K562 (cell line): ENCODE data around the gene PTGES3. TPM values are rescaled to one million over a fixed set of nuclear protein-coding genes. Genes with fewer than 3 reads are reported as not detected.

Experiments
- BCLAF1 ChIP-seq, 2 experiments: fragments of 450-650 bp in 1 of 2; IDR thresholded peaks; 2 replicates each; pipeline ENCODE4 v1.6.1; 2011 to 2017; ENCODE audit warnings: low read depth in 2 of 2, antibody characterized with exemption in 1 of 2, borderline replicate concordance in 1 of 2, low read length in 1 of 2, mild to moderate bottlenecking in 1 of 2, mixed read lengths in 1 of 2; ENCODE audit not compliant: control insufficient read depth in 1 of 2
- CCAR2 ChIP-seq: fragments of 200-400 bp; formaldehyde crosslinking; IDR thresholded peaks from 2 replicates; pipeline ENCODE4 v1.6.1; 2017; ENCODE audit warnings: mild to moderate bottlenecking, low read depth, low read length
- CCNT2 ChIP-seq: IDR thresholded peaks from 2 replicates; pipeline ENCODE4 v1.6.1; 2011; ENCODE audit warnings: borderline replicate concordance, low read depth, mild to moderate bottlenecking, moderate library complexity, mixed read lengths, low read length; ENCODE audit not compliant: insufficient read length; ENCODE audit errors: extremely low read depth
- CREB3L1 ChIP-seq: fragments of 450-650 bp; IDR thresholded peaks from 2 replicates; pipeline ENCODE4 v1.6.1; 2014; ENCODE audit warnings: low read depth, mild to moderate bottlenecking, moderate library complexity, borderline replicate concordance
- DDX20 ChIP-seq: fragments of 450-650 bp; IDR thresholded peaks from 2 replicates; pipeline ENCODE4 v1.6.1; 2016; ENCODE audit warnings: missing genetic modification characterization, low read depth, mild to moderate bottlenecking, missing compliant biosample characterization, moderate library complexity
- DMBX1 ChIP-seq: fragments of 250-450 bp; sonication (Bioruptor Pico); IDR thresholded peaks from 2 replicates; pipeline ENCODE4 v1.8.0; 2022; ENCODE audit warnings: inconsistent platforms, mild to moderate bottlenecking, moderate library complexity, borderline replicate concordance
- E2F8 ChIP-seq: fragments of 450-650 bp; IDR thresholded peaks from 2 replicates; pipeline ENCODE4 v1.7.1; 2018; ENCODE audit warnings: mild to moderate bottlenecking, low read depth; ENCODE audit not compliant: partially characterized antibody
- ETS2 ChIP-seq: IDR thresholded peaks from 2 replicates; pipeline ENCODE4 v1.6.1; 2016; ENCODE audit warnings: borderline replicate concordance, missing genetic modification characterization, mild to moderate bottlenecking, moderate library complexity, missing compliant biosample characterization; ENCODE audit not compliant: poor library complexity, severe bottlenecking
- EWSR1 ChIP-seq: fragments of 450-650 bp; IDR thresholded peaks from 2 replicates; pipeline ENCODE4 v1.6.1; 2018; ENCODE audit warnings: borderline replicate concordance, mild to moderate bottlenecking, low read depth, moderate library complexity; ENCODE audit not compliant: partially characterized antibody
- EZH2 ChIP-seq: IDR thresholded peaks from 2 replicates; pipeline ENCODE4 v1.6.1; 2012; ENCODE audit warnings: low read depth, mild to moderate bottlenecking, inconsistent platforms, low read length, borderline replicate concordance
- HDAC6 ChIP-seq: IDR thresholded peaks from 2 replicates; pipeline ENCODE4 v1.6.1; 2012; ENCODE audit warnings: low read depth, mild to moderate bottlenecking, control low read depth, inconsistent platforms, low read length, moderate library complexity
- JUNB ChIP-seq: fragments of 450-650 bp; formaldehyde crosslinking; conservative IDR thresholded peaks from 2 replicates; pipeline ENCODE4 v1.4.0; 2020; ENCODE audit warnings: mild to moderate bottlenecking
- SOX6 ChIP-seq: fragments of 450-650 bp; IDR thresholded peaks from 2 replicates; pipeline ENCODE4 v1.6.1; 2014; ENCODE audit warnings: mild to moderate bottlenecking
- TSC22D4 ChIP-seq: fragments of 450-650 bp; IDR thresholded peaks from 2 replicates; pipeline ENCODE4 v1.6.1; 2016; ENCODE audit warnings: missing genetic modification characterization, missing biosample characterization, control low read depth
- ZBED1 ChIP-seq: IDR thresholded peaks from 2 replicates; pipeline ENCODE4 v1.6.1; 2014
- ZNF212 ChIP-seq: fragments of 450-650 bp; formaldehyde crosslinking; IDR thresholded peaks from 2 replicates; pipeline ENCODE4 v1.4.0; 2020; ENCODE audit warnings: mild to moderate bottlenecking
- ZNF24 ChIP-seq: fragments of 450-650 bp; IDR thresholded peaks from 2 replicates; pipeline ENCODE4 v1.6.1; 2016
- ZNF3 ChIP-seq: fragments of 250-450 bp; sonication (Bioruptor Pico); IDR thresholded peaks from 2 replicates; pipeline ENCODE4 v1.5.0; 2021; ENCODE audit warnings: mild to moderate bottlenecking, moderate library complexity
- ZNF511 ChIP-seq: sonication (generic); formaldehyde crosslinking; IDR thresholded peaks from 2 replicates; pipeline ENCODE4 v1.8.0; 2022; ENCODE audit warnings: mild to moderate bottlenecking, missing genetic modification reagents
- polyA plus RNA-seq, 8 experiments: library from polyadenylated mRNA; depleted of rRNA in 4 of 8; stranded (reverse) in 5 of 8; unstranded in 3 of 8; fragments of >200 nt; fragmentation: Nextera tagmentation in 2 of 8; fragmentation: Illumina TruSeq in 1 of 8; extraction: Ambion mirVana in 2 of 8; extraction: Trizol in 1 of 8; gene quantifications; 2 replicates each; pipeline versions ENCODE4 v1.2.1 to v1.2.3, GENCODE V29; 2011 to 2014; ENCODE audit warnings: inconsistent platforms in 1 of 8, missing spikeins in 1 of 8
- total RNA-seq, 7 experiments: library from RNA; depleted of rRNA in 6 of 7; stranded (reverse); fragments of >200 nt in 6 of 7; fragmentation: Illumina TruSeq in 2 of 7; extraction: Trizol in 2 of 7; gene quantifications; 2 replicates each; pipeline versions ENCODE4 v1.2.1 to v1.2.3, GENCODE V29; 2011 to 2021; ENCODE audit warnings: low replicate concordance in 1 of 7

The PTGES3 gene
- total and polyA plus RNA-seq, 9 of the 15 experiments (the other 6 are each of a cell fraction or from before 2014, with no cell fraction given), result 163 to 501 (median 213) TPM

GRCh38 chr12:56724972-56725722, 37.1 kb upstream of the PTGES3 start, which contains the start of gene NACA (continued):
- TF ChIP-seq TSC22D4 (tag), result no peak
- 0 out of 4 replicates have a peak, but pooled peaks of 1 of the 2 experiments have one; percentile 67 for TF ChIP-seq BCLAF1 (IDR thresholded peaks at IDR 0.05; ENCODE audit: borderline replicate concordance in 1 of 2, control insufficient read depth in 1 of 2, low read depth in 2 of 2, low read length in 1 of 2)
- peak; percentile 91 for TF ChIP-seq ZNF511 (CRISPR knock-in tag)
- TF ChIP-seq DMBX1 (CRISPR knock-in tag), result peak; percentile 61; the same call in 1 of the 2 replicates
- TF ChIP-seq EWSR1, result no peak
- TF ChIP-seq ZNF24, result no peak; the same call in 1 of the 2 replicates
- no peak for TF ChIP-seq ZNF3 (CRISPR knock-in tag)
- no peak for TF ChIP-seq JUNB
- TF ChIP-seq DDX20 (tag), result no peak
- no peak for TF ChIP-seq CCNT2
- peak; percentile 81 for TF ChIP-seq CREB3L1
- peak; percentile 71 for TF ChIP-seq E2F8
- no peak for TF ChIP-seq ETS2 (tag)
- TF ChIP-seq ZNF212 (CRISPR knock-in tag), result 0 out of 2 replicates have a peak, but pooled peaks have one; percentile 71
- TF ChIP-seq EZH2, result no peak
- no peak for TF ChIP-seq CCAR2
- TF ChIP-seq HDAC6, result no peak
- peak; percentile 81; the same call in 1 of the 2 replicates for TF ChIP-seq ZBED1
- TF ChIP-seq SOX6, result peak; percentile 64; the same call in 1 of the 2 replicates
